Measurements from ENCODE around the gene CREBBP. TPM values are rescaled to one million over a fixed set of nuclear protein-coding genes. Genes with fewer than 3 reads are reported as not detected.

The CREBBP gene
- polyA plus RNA-seq, 2 of the 4 experiments (the other 2 are of a cell fraction) = 8.0 to 13.4 TPM

DNA sequence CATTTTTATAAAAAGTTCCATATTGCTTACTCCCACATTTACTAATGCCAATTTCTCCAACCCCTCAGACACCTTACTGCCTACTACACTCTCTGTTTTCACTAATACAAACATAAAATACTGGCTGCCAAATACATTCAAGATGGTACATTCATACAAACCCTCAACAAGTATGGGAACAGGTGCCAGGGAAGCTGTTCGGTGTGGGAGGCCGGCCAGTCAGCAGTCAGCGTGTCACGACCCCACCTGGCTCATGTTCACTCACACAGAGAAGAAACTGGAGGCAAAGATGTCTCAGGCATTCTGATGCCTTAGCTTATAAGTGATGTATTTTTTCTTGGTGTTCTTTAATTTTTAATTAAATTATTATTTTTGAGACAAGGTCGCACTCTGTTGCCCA lies 120.8 kb downstream of the CREBBP start:
- FAIRE-seq (no peak), DNase-seq (ENCODE audit: low read depth in 1 of 2, low spot score in 1 of 2) (no peak), ATAC-seq (no peak)
- no peak for TF ChIP-seq ESRRA (IDR thresholded peaks at IDR 0.05; ENCODE audit: borderline replicate concordance, low read length)
- TF ChIP-seq KDM5A (IDR thresholded peaks at IDR 0.05) = no peak
- no peak for TF ChIP-seq FOSL2 (IDR thresholded peaks at IDR 0.05)
- TF ChIP-seq FOSL2 (CRISPR knock-in tag; IDR thresholded peaks at IDR 0.05) = no peak
- no peak for TF ChIP-seq ZFP36 (IDR thresholded peaks at IDR 0.05; ENCODE audit: borderline replicate concordance, partially characterized antibody)
- no peak for TF ChIP-seq HOXB13 (CRISPR knock-in tag; IDR thresholded peaks at IDR 0.05; ENCODE audit: low read depth)
- no peak for TF ChIP-seq BHLHE40 (IDR thresholded peaks at IDR 0.05; ENCODE audit: low read depth, low read length)
- no peak for TF ChIP-seq ZNF302 (CRISPR knock-in tag; IDR thresholded peaks at IDR 0.05)
- TF ChIP-seq CBX8 (IDR thresholded peaks at IDR 0.05) = no peak
- no peak for TF ChIP-seq NFE2L2 (conservative IDR thresholded peaks at IDR 0.05; ENCODE audit: low read length)
- no peak for TF ChIP-seq RFX5 (IDR thresholded peaks at IDR 0.05)
- TF ChIP-seq FOXS1 (CRISPR knock-in tag; IDR thresholded peaks at IDR 0.05) = no peak
- no peak for TF ChIP-seq CEBPB (IDR thresholded peaks at IDR 0.05)
- TF ChIP-seq, protein P1, sequence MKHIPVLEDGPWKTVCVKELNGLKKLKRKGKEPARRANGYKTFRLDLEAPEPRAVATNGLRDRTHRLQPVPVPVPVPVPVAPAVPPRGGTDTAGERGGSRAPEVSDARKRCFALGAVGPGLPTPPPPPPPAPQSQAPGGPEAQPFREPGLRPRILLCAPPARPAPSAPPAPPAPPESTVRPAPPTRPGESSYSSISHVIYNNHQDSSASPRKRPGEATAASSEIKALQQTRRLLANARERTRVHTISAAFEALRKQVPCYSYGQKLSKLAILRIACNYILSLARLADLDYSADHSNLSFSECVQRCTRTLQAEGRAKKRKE (CRISPR knock-in tag; IDR thresholded peaks at IDR 0.05; ENCODE audit: low read depth) = no peak
- TF ChIP-seq ZC3H11A (IDR thresholded peaks at IDR 0.05) = no peak
- TF ChIP-seq CHD4 (IDR thresholded peaks at IDR 0.05; ENCODE audit: borderline replicate concordance) = no peak
- ChIA-PET POLR2A (interaction anchor here (0.6 kb wide), 1 partner anchor 41 kb away, joined by 4 read pairs; no protein-coding TSS in a partner anchor), CTCF (interaction anchor here (0.7 to 1.4 kb wide), 4 partner anchors 10 to 298 kb away, joined by 3 read pairs; no protein-coding TSS in a partner anchor)
- no peaks in the 10 kb centered on the region for H3K9me3 ChIP-seq
- no peak overlapping the region for H3K27ac ChIP-seq
- H3K4me2 ChIP-seq = no peak overlapping the region
- WGBS (ENCODE audit: missing lambda C conversion rate) = 96% methylated on average over 5 of the region's 5 CpGs
- H3K4me1 ChIP-seq = no peaks in the 10 kb centered on the region
- no peak overlapping the region for H3K4me3 ChIP-seq

DNA sequence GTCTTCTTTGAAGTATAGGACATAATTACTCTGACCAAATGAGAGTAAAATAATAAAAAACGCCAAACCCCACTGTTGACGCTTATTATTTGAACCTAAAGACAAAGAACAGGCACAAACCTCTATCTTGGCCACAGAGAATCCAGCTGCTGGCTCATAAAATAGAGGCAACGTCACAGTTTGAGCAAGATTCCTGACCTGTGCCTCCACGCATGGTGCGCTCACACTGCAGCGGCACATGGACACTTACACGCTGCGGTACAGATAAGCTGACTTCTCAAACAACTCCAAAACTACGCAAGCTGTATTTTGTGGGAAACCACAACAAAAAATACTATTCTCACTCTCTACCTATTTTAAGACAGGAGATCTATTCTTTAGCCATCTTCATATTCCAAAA lies 124.4 kb downstream of the CREBBP start:
- whole genome bisulfite sequencing (ENCODE audit: missing lambda C conversion rate) = 94% methylated on average over 9 of the region's 9 CpGs
- Histone ChIP-seq H3K4me1 (no peaks in the 10 kb centered on the region), H3K9me3 (no peaks in the 10 kb centered on the region), H3K4me2 (no peak overlapping the region), H3K4me3 (no peak overlapping the region), H3K27ac (no peak overlapping the region)
- CTCF ChIA-PET = no interaction called here
- DNase-seq (ENCODE audit: low read depth in 1 of 2, low spot score in 1 of 2) = no peak
- no peak for TF ChIP-seq SMC3 (IDR thresholded peaks at IDR 0.05)
- no peak for TF ChIP-seq HOXB5 (CRISPR knock-in tag; IDR thresholded peaks at IDR 0.05)
- POLR2A ChIA-PET = no interaction called here
- no peak for ATAC-seq
- FAIRE-seq = no peak

DNA sequence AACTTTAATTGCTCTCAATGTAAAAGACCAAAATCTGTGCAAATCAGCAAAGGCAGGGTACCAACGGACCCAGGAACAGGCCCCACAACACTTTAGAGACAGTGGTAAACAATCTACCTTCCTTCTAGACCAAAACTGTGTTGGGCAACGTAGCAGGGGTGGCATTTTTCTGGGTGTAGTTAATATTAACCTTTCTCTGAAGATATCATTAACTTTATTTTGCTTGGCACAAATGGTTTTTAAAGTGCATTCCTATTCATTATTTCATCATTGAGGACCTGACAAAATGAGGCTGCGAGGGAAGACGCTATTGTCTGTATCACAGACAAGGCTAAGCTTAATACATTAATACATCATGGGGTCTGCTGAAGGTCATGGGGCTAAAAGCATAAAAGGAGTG lies 125.3 kb downstream of the CREBBP start:
- Histone ChIP-seq H3K27ac (no peak overlapping the region), H3K4me2 (no peak overlapping the region), H3K4me1 (no peaks in the 10 kb centered on the region), H3K4me3 (no peak overlapping the region), H3K9me3 (no peaks in the 10 kb centered on the region)
- no peak for DNase-seq (ENCODE audit: low read depth in 1 of 2, low spot score in 1 of 2)
- TF ChIP-seq HOXB13 (CRISPR knock-in tag; IDR thresholded peaks at IDR 0.05; ENCODE audit: low read depth) (no peak), EHF (CRISPR knock-in tag; IDR thresholded peaks at IDR 0.05) (no peak), CHD2 (IDR thresholded peaks at IDR 0.05; ENCODE audit: low read length, partially characterized antibody) (no peak), GATA3 (IDR thresholded peaks at IDR 0.05; ENCODE audit: borderline replicate concordance) (no peak), RFX5 (IDR thresholded peaks at IDR 0.05) (no peak), SMC3 (IDR thresholded peaks at IDR 0.05) (no peak), KDM5A (IDR thresholded peaks at IDR 0.05) (no peak), CBX8 (IDR thresholded peaks at IDR 0.05) (no peak), FOSL2 (IDR thresholded peaks at IDR 0.05) (no peak), FOSL2 (CRISPR knock-in tag; IDR thresholded peaks at IDR 0.05) (no peak), RARB (CRISPR knock-in tag; IDR thresholded peaks at IDR 0.05) (no peak), NR3C1 (IDR thresholded peaks at IDR 0.05) (no peak), POLR2AphosphoS2 (conservative IDR thresholded peaks at IDR 0.05; ENCODE audit: low read length) (no peak), NFE2L2 (conservative IDR thresholded peaks at IDR 0.05; ENCODE audit: low read length) (no peak), PHF8 (IDR thresholded peaks at IDR 0.05; ENCODE audit: borderline replicate concordance, low read depth) (no peak), CEBPB (IDR thresholded peaks at IDR 0.05) (no peak), CBX2 (IDR thresholded peaks at IDR 0.05; ENCODE audit: borderline replicate concordance, low read depth) (no peak), MYC (IDR thresholded peaks at IDR 0.05; ENCODE audit: borderline replicate concordance, low read length) (no peak)
- TF ChIP-seq, protein P2, sequence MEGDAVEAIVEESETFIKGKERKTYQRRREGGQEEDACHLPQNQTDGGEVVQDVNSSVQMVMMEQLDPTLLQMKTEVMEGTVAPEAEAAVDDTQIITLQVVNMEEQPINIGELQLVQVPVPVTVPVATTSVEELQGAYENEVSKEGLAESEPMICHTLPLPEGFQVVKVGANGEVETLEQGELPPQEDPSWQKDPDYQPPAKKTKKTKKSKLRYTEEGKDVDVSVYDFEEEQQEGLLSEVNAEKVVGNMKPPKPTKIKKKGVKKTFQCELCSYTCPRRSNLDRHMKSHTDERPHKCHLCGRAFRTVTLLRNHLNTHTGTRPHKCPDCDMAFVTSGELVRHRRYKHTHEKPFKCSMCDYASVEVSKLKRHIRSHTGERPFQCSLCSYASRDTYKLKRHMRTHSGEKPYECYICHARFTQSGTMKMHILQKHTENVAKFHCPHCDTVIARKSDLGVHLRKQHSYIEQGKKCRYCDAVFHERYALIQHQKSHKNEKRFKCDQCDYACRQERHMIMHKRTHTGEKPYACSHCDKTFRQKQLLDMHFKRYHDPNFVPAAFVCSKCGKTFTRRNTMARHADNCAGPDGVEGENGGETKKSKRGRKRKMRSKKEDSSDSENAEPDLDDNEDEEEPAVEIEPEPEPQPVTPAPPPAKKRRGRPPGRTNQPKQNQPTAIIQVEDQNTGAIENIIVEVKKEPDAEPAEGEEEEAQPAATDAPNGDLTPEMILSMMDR (IDR thresholded peaks at IDR 0.05) = no peak
- TF ChIP-seq, protein P1 (CRISPR knock-in tag; IDR thresholded peaks at IDR 0.05; ENCODE audit: low read depth) = no peak
- TF ChIP-seq, protein P3, sequence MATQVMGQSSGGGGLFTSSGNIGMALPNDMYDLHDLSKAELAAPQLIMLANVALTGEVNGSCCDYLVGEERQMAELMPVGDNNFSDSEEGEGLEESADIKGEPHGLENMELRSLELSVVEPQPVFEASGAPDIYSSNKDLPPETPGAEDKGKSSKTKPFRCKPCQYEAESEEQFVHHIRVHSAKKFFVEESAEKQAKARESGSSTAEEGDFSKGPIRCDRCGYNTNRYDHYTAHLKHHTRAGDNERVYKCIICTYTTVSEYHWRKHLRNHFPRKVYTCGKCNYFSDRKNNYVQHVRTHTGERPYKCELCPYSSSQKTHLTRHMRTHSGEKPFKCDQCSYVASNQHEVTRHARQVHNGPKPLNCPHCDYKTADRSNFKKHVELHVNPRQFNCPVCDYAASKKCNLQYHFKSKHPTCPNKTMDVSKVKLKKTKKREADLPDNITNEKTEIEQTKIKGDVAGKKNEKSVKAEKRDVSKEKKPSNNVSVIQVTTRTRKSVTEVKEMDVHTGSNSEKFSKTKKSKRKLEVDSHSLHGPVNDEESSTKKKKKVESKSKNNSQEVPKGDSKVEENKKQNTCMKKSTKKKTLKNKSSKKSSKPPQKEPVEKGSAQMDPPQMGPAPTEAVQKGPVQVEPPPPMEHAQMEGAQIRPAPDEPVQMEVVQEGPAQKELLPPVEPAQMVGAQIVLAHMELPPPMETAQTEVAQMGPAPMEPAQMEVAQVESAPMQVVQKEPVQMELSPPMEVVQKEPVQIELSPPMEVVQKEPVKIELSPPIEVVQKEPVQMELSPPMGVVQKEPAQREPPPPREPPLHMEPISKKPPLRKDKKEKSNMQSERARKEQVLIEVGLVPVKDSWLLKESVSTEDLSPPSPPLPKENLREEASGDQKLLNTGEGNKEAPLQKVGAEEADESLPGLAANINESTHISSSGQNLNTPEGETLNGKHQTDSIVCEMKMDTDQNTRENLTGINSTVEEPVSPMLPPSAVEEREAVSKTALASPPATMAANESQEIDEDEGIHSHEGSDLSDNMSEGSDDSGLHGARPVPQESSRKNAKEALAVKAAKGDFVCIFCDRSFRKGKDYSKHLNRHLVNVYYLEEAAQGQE (IDR thresholded peaks at IDR 0.05) = no peak
- WGBS (ENCODE audit: missing lambda C conversion rate) = 87% methylated on average over 4 of the region's 4 CpGs
- ATAC-seq = no peak
- ChIA-PET CTCF (no interaction called here), POLR2A (no interaction called here)
- FAIRE-seq = no peak

Data from A549 (cell line).